A549 (cell line): Measurements from ENCODE around the gene CC2D1B. TPM values are rescaled to one million over a fixed set of nuclear protein-coding genes. Genes with fewer than 3 reads are reported as not detected.
A peak's percentile ranks its signal among the peaks of the same experiment; 100 is the strongest.

ENCODE experiments used
- ATAC-seq, 2 experiments: fragments of 200-7000 bp in 1 of 2; fragments of >200 bp in 1 of 2; cut with Nextera tagmentation in 1 of 2; cut with Tn5 transposase in 1 of 2; 3 replicates each; pipeline versions ENCODE4 v1.8.0 to v1.9.1; 2018 to 2020; ENCODE audit warnings: mild to moderate bottlenecking in 1 of 2, moderate library complexity in 1 of 2
- CTCF ChIA-PET: fragments of 300-600 bp; sonication (Branson Sonifier 250); formaldehyde crosslinking; extraction: SDS; loops from one replicate; lab custom pipeline; 2021; ENCODE audit warnings: antibody characterized with exemption, inconsistent platforms; lab: Yijun Ruan, JAX
- POLR2A ChIA-PET: fragments of 350-600 bp; formaldehyde crosslinking; extraction: SDS; loops from one replicate; lab custom pipeline; 2021; ENCODE audit warnings: antibody characterized with exemption, inconsistent platforms; lab: Yijun Ruan, JAX
- DNase-seq, 2 experiments: peaks; one replicate each; pipeline versions ENCODE4 v3.0.0 to v3.0.0-alpha.2; 2011 to 2016; ENCODE audit warnings: low read depth in 1 of 2, low spot score in 1 of 2
- FAIRE-seq: peaks from 2 replicates; lab custom pipeline; 2011; peaks lifted over from hg19 to GRCh38; lab: Jason Lieb, UNC
- H3K27ac ChIP-seq, 2 experiments: fragments of >200 bp; sonication (Bioruptor Twin); formaldehyde crosslinking; 3 replicates each; pipeline ENCODE4 v1.5.1; 2016 to 2017
- H3K4me1 ChIP-seq: fragments of >200 bp; sonication (Bioruptor Twin); formaldehyde crosslinking; 3 replicates; pipeline ENCODE4 v1.6.1; 2016
- H3K4me2 ChIP-seq: fragments of >200 bp; sonication (Bioruptor Twin); formaldehyde crosslinking; 3 replicates; pipeline ENCODE4 v1.6.1; 2016
- H3K4me3 ChIP-seq: fragments of >200 bp; sonication (Bioruptor Twin); formaldehyde crosslinking; 3 replicates; pipeline ENCODE4 v1.5.1; 2016
- H3K9me3 ChIP-seq: fragments of >200 bp; sonication (Bioruptor Twin); formaldehyde crosslinking; 3 replicates; pipeline ENCODE4 v1.6.1; 2016
- CBX2 ChIP-seq: fragments of 200-600 bp; sonication (generic); IDR thresholded peaks from 2 replicates; pipeline ENCODE4 v1.6.1; 2016; ENCODE audit warnings: low read depth, mild to moderate bottlenecking, borderline replicate concordance
- CHD2 ChIP-seq: fragments of 150-350 bp; IDR thresholded peaks from 2 replicates; pipeline ENCODE4 v1.6.1; 2014; ENCODE audit warnings: low read length; ENCODE audit not compliant: partially characterized antibody
- EHMT2 ChIP-seq: fragments of 200-600 bp; sonication (generic); IDR thresholded peaks from 2 replicates; pipeline ENCODE4 v1.6.1; 2016; ENCODE audit warnings: antibody characterized with exemption, low read depth, mild to moderate bottlenecking, moderate library complexity
- EP300 ChIP-seq, 2 experiments: fragments of >200 bp; sonication (Bioruptor Twin); formaldehyde crosslinking; IDR thresholded peaks; 2 replicates in 1 of 2; 3 replicates in 1 of 2; pipeline ENCODE4 v1.6.1; 2016 to 2017
- ESRRA ChIP-seq: fragments of 150-350 bp; IDR thresholded peaks from 2 replicates; pipeline ENCODE4 v1.6.1; 2014; ENCODE audit warnings: mild to moderate bottlenecking, low read length, borderline replicate concordance
- HDAC2 ChIP-seq: fragments of 200-600 bp; sonication (generic); IDR thresholded peaks from 2 replicates; pipeline ENCODE4 v1.6.1; 2016
- HEYL ChIP-seq: fragments of 250-450 bp; sonication (Bioruptor Pico); IDR thresholded peaks from 2 replicates; pipeline ENCODE4 v1.8.0; 2021; ENCODE audit warnings: mild to moderate bottlenecking, moderate library complexity
- HOXB13 ChIP-seq: fragments of 250-450 bp; sonication (Bioruptor Pico); IDR thresholded peaks from 2 replicates; pipeline ENCODE4 v1.5.0; 2020; ENCODE audit warnings: low read depth, mild to moderate bottlenecking, moderate library complexity
- MAFK ChIP-seq: fragments of 450-650 bp; IDR thresholded peaks from 2 replicates; pipeline ENCODE4 v1.6.1; 2014; ENCODE audit not compliant: partially characterized antibody
- MYC ChIP-seq: IDR thresholded peaks from 2 replicates; pipeline ENCODE4 v1.6.1; 2012; ENCODE audit warnings: mild to moderate bottlenecking, inconsistent platforms, low read length, improper control_type of control experiment, borderline replicate concordance
- PHF8 ChIP-seq: fragments of 200-600 bp; sonication (generic); IDR thresholded peaks from 2 replicates; pipeline ENCODE4 v1.6.1; 2016; ENCODE audit warnings: low read depth, mild to moderate bottlenecking, antibody characterized with exemption, moderate library complexity, borderline replicate concordance
- POLR2A ChIP-seq: IDR thresholded peaks from 2 replicates; pipeline ENCODE4 v1.6.1; 2012; ENCODE audit warnings: mild to moderate bottlenecking, low read length
- POLR2AphosphoS2 ChIP-seq: conservative IDR thresholded peaks from 2 replicates; pipeline ENCODE4 v1.6.1; 2012; ENCODE audit warnings: low read length, improper control_type of control experiment, inconsistent platforms
- RARB ChIP-seq: fragments of 250-450 bp; sonication (Bioruptor Pico); IDR thresholded peaks from 2 replicates; pipeline ENCODE4 v1.8.0; 2021; ENCODE audit warnings: mild to moderate bottlenecking, moderate library complexity
- WGBS: methylation state at CpG from one replicate; pipeline ENCODE4 v1.1.6; 2017; ENCODE audit errors: missing lambda C conversion rate; 5-methylcytosine and 5-hydroxymethylcytosine counted together
- polyA plus RNA-seq, 4 experiments: library from polyadenylated mRNA; depleted of rRNA in 3 of 4; stranded (reverse); fragments of >200 nt; fragmentation: RNase III in 1 of 4; extraction: RNeasy Plus Mini Kit Qiagen cat#74134 plus additional on column Dnase treatment in 1 of 4; gene quantifications; 2 replicates in 3 of 4; 3 replicates in 1 of 4; pipeline ENCODE4 v1.2.3, GENCODE V29; 2011 to 2017
- TF ChIP-seq, protein P1 (sequence below): IDR thresholded peaks from 2 replicates; pipeline ENCODE4 v1.6.1; 2012; ENCODE audit warnings: low read depth, borderline replicate concordance
- TF ChIP-seq, protein P2 (sequence below): fragments of 150-350 bp; IDR thresholded peaks from 2 replicates; pipeline ENCODE4 v1.6.1; 2014; ENCODE audit warnings: low read depth, mild to moderate bottlenecking, low read length
- TF ChIP-seq, protein P3 (sequence below): fragments of 450-650 bp; IDR thresholded peaks from 2 replicates; pipeline ENCODE4 v1.6.1; 2014; ENCODE audit warnings: antibody characterized with exemption
- TF ChIP-seq, protein P4 (sequence below): fragments of 250-450 bp; sonication (Bioruptor Pico); IDR thresholded peaks from 2 replicates; pipeline ENCODE4 v1.5.0; 2020; ENCODE audit warnings: low read depth, mild to moderate bottlenecking, moderate library complexity
- TF ChIP-seq, protein P5 (sequence below): fragments of 200-600 bp; sonication (generic); IDR thresholded peaks from 2 replicates; pipeline ENCODE4 v1.6.1; 2016; ENCODE audit warnings: antibody characterized with exemption, mild to moderate bottlenecking, moderate library complexity

The CC2D1B gene
- polyA plus RNA-seq, 2 of the 4 experiments (the other 2 are of a cell fraction) = 9.8 to 18.2 TPM

DNA sequence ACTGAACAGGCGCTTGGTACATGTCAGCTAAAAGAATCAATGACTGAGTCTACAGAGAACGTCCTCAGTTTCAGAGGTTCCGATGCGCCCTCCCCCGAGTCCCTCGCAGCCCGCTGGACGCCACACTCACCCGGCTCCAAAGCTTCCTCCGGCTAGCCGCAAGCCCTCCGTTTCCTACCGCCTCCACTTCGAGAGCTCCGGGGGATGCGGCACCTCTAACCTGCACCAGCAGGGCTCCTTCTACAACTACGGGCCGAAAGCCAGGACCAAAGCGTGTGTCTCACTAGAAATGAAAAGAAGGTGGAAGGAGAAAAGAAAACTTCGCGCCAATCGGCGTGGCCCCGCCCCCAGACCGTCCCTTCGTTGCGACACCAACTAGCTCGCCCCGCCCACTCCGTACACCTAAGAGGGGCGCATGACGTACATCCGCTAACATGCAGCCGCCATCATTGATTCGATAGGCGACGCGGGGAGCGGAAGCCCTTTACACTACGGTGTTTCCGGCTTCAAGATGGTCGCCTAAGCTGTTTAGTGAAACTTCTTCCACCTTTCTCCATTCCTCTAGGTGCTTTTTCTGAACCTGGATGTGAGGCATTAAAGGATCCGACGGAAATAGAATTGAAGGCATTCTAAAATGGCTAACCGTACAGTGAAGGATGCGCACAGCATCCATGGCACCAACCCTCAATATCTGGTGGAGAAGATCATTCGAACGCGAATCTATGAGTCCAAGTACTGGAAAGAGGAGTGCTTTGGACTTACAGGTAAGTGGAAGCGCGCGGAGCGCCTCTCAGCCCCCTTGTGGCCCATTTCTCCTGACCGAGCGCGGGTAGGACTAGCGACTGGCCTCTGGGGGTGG is 38.3 kb upstream of the CC2D1B start, which contains the start of the genes ORC1 and PRPF38A (continued):
- TF ChIP-seq, protein P1, sequence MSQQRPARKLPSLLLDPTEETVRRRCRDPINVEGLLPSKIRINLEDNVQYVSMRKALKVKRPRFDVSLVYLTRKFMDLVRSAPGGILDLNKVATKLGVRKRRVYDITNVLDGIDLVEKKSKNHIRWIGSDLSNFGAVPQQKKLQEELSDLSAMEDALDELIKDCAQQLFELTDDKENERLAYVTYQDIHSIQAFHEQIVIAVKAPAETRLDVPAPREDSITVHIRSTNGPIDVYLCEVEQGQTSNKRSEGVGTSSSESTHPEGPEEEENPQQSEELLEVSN = no peak
- TF ChIP-seq MYC = no peak
- no peak for TF ChIP-seq CHD2
- no peak for TF ChIP-seq EP300 (IDR thresholded peaks at IDR 0.05)
- TF ChIP-seq ESRRA = no peak
- no peak for TF ChIP-seq HDAC2
- no peak for TF ChIP-seq RARB (CRISPR knock-in tag)
- TF ChIP-seq HEYL (CRISPR knock-in tag) = no peak
- peak; percentile 48 for TF ChIP-seq POLR2A
- TF ChIP-seq, protein P2, sequence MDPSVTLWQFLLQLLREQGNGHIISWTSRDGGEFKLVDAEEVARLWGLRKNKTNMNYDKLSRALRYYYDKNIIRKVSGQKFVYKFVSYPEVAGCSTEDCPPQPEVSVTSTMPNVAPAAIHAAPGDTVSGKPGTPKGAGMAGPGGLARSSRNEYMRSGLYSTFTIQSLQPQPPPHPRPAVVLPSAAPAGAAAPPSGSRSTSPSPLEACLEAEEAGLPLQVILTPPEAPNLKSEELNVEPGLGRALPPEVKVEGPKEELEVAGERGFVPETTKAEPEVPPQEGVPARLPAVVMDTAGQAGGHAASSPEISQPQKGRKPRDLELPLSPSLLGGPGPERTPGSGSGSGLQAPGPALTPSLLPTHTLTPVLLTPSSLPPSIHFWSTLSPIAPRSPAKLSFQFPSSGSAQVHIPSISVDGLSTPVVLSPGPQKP = no peak
- no peak for TF ChIP-seq POLR2AphosphoS2
- TF ChIP-seq, all 56 proteins: peak for 8

DNA sequence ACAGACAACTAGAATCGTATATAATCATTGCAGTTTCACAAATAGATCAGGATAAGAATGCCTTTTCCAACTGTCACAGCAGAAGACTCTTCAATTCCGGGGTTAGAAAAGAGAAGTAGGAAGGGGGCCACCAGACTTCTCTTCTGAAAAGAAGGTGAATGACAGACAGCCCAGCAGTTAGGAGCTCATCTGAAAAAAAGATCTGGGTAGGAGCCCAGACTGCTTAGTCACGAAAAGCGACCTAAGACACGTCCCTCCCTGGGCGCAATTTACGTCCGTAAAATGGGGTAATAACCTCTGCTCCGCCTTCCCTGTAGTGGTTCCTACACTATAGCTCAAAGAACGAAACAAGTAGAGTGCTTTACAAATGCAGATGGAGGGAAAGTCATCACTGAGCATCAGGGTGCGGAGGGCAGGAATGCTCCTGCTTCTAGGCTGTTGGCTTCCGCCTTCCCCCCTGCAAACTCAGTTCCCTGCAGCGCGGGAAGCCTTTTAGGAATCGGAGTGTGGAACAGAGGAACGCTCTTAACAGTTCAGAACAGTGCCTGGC is 37.6 kb upstream of the CC2D1B start:
- no peak for FAIRE-seq
- TF ChIP-seq, protein P3, sequence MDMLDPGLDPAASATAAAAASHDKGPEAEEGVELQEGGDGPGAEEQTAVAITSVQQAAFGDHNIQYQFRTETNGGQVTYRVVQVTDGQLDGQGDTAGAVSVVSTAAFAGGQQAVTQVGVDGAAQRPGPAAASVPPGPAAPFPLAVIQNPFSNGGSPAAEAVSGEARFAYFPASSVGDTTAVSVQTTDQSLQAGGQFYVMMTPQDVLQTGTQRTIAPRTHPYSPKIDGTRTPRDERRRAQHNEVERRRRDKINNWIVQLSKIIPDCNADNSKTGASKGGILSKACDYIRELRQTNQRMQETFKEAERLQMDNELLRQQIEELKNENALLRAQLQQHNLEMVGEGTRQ = no peak
- TF ChIP-seq PHF8 (no peak), MAFK (peak; percentile 32), HOXB13 (CRISPR knock-in tag) (no peak), CBX2 (no peak), EHMT2 (no peak)
- TF ChIP-seq, protein P4, sequence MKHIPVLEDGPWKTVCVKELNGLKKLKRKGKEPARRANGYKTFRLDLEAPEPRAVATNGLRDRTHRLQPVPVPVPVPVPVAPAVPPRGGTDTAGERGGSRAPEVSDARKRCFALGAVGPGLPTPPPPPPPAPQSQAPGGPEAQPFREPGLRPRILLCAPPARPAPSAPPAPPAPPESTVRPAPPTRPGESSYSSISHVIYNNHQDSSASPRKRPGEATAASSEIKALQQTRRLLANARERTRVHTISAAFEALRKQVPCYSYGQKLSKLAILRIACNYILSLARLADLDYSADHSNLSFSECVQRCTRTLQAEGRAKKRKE = no peak
- TF ChIP-seq, protein P5, sequence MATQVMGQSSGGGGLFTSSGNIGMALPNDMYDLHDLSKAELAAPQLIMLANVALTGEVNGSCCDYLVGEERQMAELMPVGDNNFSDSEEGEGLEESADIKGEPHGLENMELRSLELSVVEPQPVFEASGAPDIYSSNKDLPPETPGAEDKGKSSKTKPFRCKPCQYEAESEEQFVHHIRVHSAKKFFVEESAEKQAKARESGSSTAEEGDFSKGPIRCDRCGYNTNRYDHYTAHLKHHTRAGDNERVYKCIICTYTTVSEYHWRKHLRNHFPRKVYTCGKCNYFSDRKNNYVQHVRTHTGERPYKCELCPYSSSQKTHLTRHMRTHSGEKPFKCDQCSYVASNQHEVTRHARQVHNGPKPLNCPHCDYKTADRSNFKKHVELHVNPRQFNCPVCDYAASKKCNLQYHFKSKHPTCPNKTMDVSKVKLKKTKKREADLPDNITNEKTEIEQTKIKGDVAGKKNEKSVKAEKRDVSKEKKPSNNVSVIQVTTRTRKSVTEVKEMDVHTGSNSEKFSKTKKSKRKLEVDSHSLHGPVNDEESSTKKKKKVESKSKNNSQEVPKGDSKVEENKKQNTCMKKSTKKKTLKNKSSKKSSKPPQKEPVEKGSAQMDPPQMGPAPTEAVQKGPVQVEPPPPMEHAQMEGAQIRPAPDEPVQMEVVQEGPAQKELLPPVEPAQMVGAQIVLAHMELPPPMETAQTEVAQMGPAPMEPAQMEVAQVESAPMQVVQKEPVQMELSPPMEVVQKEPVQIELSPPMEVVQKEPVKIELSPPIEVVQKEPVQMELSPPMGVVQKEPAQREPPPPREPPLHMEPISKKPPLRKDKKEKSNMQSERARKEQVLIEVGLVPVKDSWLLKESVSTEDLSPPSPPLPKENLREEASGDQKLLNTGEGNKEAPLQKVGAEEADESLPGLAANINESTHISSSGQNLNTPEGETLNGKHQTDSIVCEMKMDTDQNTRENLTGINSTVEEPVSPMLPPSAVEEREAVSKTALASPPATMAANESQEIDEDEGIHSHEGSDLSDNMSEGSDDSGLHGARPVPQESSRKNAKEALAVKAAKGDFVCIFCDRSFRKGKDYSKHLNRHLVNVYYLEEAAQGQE = no peak
- peak overlapping the region; percentile 93 to 94 for H3K27ac ChIP-seq
- peak overlapping the region; percentile 93 for H3K4me3 ChIP-seq
- 3% methylated on average over 16 of the region's 16 CpGs for WGBS
- ChIA-PET CTCF (interaction anchor here (1.1 to 1.4 kb wide), 2 partner anchors 11 to 37 kb away, joined by 3 read pairs; partner anchors contain the start of gene CC2D1B), POLR2A (interaction anchor here (0.5 to 1.7 kb wide), 6 partner anchors 38 to 506 kb away, joined by 3 to 10 read pairs (median 5); partner anchors contain the start of genes TUT4 and ZYG11A)
- ATAC-seq = peak; percentile 72 to 80
- no peaks in the 10 kb centered on the region for H3K9me3 ChIP-seq
- peaks cover 21% of the 10 kb centered on the region; the same call in 2 of the 3 replicates for H3K4me1 ChIP-seq
- peak; percentile 57 to 74 for DNase-seq
- H3K4me2 ChIP-seq = peak overlapping the region; percentile 94
